CD4-positive, alpha-beta T cell treated with Interleukin-4 for 4 hours (primary cell): ENCODE results near the gene LFNG.
"Not testable (repeated sequence)": the region's sequence is repeated elsewhere in the genome, so short reads cannot be mapped to it uniquely, and the experiment has no call there.

Experiments
- DNase-seq: peaks from one replicate; pipeline ENCODE4 v3.0.0-alpha.2; 2020

The LFNG gene

DNA sequence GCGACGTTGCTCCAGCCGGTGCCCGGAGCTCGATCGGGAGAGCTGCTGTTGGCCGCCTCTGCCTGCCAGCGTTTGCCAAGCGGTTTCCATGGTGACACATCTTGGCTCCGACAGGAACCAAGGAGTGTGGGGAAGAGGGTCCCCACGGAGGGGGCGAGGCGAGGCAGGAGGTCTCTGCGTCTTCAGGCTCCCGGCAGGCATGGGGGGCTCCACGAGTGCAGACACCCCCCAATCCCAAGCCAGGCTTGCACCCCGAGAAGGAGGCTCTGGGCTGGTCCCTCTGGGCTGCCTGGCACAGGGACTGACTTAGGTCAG, 12.2 kb downstream of the LFNG start:
- not testable (repeated sequence) for DNase-seq

DNA sequence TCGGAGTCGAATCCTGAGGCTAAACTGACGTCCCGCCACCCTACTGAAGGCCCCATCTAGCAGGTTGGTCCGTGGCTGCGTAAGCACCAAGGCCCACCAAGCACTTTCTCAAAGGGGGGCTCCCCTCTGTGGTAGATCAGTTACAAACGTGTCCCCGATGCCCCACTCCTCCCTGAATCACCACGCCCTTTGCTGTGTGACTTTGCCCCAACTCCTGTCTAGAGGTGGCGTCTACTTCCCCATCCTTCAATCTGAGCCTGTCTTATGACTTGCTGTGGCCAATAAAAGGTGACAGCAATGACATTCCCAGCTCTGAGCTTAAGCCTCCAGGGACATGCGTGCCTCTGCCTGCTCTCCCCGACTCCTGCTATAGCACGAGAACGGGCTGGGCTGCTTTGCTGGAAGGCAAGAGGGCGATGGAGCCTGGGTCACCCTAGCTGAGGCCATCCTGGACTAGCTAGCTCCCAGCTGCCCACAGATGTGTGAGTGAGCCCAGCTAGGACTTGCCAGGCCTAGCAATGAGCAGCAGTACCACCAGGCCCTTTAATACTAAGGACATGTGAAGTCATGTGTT, 12.7 kb downstream of the LFNG start:
- not testable (repeated sequence) for DNase-seq

DNA sequence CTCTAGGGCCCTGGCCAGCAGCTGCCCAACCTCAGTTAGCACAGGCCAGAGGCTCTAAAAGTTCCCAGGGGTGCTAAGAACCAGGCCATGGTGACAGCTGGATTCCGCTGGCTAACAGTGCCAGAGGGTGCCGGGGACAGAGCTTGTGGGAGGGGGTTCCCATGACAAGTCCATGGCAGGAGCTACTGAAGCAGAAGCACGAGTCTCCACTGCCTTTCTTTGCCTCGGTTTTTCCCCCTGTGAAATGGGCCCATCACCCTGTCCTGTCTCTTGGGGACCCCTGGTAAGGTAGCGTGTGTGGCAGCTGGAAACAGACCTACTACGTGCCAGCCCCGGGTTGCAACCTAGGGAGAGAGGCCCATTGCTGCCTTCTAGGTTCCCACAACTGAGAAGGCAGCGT, 13.2 kb downstream of the LFNG start:
- not testable (repeated sequence) for DNase-seq

DNA sequence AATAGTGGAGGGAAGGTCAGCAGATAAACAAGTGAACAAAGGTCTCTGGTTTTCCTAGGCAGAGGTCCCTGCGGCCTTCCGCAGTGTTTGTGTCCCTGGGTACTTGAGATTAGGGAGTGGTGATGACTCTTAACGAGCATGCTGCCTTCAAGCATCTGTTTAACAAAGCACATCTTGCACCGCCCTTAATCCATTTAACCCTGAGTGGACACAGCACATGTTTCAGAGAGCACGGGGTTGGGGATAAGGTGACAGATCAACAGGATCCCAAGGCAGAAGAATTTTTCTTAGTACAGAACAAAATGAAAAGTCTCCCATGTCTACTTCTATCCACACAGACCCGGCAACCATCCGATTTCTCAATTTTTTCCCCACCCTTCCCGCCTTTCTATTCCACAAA, 14.0 kb downstream of the LFNG start:
- not testable (repeated sequence) for DNase-seq

DNA sequence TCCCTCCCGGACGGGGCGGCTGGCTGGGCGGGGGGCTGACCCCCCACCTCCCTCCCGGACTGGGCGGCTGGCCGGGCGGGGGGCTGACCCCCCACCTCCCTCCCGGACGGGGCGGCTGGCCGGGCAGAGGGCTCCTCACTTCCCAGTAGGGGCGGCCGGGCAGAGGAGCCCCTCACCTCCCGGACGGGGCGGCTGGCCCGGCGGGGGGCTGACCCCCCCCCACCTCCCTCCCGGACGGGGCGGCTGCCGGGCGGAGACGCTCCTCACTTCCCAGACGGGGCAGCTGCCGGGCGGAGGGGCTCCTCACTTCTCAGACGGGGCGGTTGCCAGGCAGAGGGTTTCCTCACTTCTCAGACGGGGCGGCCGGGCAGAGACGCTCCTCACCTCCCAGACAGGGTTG, 14.6 kb downstream of the LFNG start:
- not testable (repeated sequence) for DNase-seq

DNA sequence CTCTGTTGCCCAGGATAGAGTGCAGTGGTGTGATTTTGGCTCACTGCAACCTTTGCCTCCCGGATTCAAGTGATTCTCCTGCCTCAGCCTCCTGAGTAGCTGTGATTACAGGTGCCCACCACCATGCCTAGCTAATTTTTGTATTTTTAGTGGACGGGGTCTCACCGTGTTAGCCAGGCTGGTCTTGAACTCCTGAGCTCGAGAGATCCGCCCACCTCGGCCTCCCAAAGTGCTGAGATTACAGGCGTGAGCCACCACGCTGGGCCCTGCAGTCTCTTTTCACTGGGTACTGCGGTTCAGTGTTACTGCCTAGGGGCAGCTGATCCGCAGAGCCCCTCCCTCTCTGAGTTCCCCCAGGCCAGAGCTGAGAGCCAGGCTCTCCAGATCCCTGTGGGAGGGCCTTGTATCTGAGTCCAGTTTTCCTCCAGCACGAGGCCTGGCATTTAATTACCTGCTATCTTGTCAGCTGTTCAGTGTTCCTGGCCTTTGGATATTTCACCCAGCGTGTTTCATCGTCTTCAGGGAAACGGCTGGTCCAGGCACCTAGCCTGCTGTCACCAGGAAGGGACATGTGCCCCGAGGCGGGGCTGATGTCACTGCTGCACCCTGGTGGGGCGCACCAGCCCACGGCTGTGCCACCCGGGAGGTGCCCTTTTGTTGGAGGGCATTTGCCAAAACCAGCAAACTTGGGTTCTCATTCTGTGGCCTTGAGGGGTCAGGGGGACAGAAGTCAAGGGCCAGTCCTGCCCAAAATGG, 16.5 kb downstream of the LFNG start:
- not testable (repeated sequence) for DNase-seq

DNA sequence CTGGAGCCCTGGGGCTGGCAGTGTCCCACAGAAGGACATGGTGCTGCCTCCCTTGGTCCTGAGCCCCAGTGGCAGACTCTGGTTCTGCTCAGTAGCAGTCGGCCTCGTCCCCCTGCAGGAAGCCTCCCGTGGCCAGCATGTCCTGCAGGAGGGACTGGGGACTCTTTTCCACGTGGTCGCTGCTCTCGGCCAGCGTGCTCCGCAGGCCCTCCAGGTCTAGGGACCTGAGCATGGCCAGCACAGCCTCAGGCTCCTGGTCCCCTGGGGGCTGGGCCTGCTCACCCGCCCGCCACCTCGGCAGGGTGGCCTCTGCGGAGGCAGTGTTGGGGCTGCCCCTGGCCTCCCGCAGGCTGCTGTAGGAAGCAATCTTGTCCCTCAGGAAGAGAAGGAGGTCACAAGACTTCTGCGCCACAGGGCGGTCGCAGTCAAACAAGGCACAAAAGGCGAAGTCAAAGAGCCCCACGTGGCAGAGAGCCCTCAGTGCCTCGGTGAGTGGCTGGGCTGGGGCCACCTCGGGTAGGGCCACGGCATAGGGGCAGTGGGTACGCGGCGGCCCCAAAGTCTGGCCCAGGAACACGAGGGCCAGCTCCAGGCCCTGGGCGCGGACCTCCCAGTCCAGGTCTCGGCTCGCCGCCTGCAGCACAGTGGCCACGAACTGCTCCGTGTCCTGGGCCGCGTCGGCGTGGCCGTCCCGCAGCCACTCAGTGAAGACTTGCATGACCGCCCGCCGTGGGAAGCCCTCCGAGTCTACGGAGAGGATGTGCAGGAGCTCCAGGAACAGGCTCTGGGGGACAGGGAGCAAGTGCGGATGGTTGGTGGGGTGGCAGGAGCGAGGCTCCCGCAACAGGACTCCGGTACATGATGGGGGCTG, 18.6 kb downstream of the LFNG start:
- DNase-seq, result no peak

DNA sequence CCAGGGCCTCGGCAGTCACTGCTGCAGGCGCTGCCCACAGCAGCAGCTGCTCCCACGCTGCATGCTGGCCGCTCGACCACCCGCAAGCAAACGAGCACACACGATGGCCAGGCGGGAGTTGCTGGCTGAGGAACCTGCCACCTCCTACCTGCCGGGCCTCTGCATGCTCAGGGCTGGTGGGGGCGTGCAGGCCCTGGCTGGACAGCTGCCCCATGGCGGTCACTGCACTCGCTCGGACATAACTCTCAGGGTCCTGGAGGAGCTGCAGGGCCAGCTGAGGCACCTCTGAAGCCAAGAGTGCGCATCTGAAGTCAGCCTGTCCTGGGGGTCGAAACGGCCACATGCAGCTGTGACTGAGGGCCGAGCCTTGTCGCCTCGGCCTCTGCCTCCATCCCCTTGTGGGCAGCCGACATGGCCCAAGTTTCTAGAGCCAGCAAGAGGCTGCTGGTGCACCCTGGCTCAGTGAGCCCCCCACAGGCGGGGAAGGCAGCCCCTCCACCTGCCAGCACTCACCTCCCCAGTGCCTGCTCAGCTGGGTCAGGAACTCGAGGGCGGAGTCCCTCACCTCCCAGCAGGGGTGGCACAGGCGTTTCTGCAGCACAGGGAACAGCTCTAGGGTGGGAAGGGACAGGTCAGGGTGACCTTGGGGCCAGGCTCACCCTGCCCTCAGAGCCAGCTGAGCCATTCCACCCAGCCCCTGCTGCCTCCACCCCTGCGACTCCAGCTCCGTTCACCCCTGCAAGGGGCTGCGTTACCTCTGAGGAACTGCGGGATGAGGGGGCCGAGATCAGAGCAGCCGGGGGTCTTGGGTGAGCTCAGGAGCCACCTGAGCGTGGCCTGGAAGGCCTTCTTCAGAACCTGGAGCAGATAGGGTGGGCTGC, 19.7 kb downstream of the LFNG start:
- no peak for DNase-seq

DNA sequence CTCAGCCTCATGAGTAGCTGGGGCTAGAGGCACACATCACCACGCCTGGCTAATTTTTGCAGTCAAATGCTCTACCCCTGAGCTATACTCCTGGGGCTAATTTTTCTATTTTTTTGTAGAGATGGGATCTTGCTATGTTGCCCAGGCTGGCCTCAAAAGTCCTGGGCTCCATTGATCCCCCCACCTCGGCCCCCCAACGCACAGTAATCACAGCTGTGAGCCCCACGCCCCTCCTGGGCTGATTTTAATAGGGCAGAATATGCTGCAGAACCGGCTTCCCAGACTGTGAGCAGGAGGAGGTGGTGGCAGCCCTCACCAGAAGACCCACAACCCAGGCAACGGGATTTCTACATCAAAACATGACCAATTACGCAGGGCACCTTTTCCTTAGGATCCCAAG, 20.6 kb downstream of the LFNG start:
- DNase-seq, result no peak

DNA sequence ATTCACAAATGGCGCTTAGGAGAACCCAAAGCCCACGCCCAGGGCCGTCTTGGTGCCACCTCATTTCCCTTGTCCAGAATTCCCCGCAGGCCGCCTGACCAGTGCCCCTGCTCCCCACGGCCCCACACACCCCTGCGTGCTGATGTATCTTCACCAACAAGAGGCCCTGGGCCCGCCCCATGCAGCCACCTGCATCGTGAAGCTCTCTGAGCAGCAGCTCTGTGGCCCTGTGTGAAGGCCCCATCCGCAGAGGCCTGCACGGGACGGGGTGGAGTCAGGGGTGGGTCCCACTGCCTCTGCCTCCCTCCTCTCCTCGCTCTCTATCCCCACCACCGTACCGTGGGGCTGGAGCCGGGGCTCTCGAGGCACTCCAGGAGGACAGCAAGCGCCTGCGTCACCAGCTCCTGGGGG, 21.1 kb downstream of the LFNG start:
- no peak for DNase-seq

DNA sequence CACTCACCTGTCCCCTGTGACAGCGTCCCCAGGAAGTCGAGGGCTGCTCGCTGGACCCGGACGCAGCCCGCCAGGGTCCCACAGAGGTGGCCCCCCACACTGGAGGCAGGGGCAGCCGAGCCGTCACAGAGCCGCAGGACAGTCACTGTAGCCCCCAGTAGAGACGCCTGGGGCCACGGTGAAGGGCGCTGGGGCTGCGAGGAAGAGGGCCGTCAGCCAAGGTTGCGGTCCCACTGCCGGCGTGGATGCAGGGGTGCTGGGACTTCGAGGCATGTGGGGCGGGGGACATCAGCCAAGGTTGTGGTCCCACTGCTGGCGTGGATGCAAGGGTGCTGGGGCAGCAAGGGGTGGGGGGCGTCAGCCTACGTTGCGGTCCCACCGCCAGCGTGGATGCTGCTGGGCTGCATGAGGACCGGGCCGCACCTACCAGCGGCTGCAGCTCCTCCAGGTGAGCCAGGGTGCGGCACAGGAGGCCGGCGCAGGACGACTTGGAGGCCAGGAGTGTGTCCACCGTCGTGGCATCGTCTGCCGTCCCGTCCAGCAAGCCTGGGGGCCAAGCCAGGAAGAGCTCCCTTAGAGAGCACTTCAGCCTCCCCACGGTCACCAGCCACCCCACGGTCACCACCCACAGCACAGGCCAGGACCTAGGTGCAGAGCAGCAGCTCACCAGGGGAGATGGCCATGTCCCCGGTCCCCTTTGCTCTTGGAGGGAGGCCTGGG, 21.9 kb downstream of the LFNG start:
- no peak for DNase-seq

DNA sequence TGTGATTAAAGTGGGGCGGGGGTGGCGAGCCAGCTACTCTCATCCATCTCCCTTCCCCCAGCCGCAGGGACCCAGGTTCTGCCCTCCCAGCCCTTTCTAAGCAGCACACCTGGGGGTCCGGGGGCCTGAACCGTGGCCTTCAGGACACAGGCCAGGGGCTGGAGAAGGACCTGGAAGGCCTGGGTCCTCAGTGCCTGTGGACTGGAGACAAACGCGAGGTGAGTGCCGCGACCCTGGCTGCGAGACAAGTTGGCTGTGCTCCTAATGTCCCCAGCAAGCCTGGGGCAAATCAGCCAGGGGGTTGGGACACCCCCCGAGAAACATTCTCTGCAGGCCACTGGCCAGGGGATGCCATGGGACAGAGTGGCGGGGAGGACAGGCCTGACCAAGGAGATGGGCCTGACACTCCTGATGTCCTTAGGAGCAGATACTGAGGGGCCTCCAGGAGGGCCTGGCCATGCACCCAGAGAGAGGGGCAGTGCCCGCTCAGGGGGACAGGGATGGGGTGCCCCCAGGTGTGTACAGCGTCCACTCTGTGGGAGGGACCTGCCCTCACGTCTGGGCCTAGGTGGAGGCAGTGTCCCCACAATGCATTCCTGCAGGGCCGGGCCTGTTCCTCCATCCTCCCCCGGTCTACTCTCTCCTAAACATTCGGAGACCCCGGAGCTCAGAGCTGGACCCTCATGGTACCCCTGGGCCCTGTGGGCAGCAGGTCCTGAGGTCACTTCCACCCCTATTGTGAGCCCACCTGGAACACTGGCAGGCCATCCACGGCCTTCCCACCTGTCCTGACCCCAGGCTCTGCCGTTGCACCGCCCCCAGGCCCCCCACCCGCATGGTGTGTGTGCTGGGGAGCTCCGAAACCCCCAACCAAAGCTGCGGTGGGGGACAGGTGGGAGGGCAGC, 22.7 kb downstream of the LFNG start:
- no peak for DNase-seq

DNA sequence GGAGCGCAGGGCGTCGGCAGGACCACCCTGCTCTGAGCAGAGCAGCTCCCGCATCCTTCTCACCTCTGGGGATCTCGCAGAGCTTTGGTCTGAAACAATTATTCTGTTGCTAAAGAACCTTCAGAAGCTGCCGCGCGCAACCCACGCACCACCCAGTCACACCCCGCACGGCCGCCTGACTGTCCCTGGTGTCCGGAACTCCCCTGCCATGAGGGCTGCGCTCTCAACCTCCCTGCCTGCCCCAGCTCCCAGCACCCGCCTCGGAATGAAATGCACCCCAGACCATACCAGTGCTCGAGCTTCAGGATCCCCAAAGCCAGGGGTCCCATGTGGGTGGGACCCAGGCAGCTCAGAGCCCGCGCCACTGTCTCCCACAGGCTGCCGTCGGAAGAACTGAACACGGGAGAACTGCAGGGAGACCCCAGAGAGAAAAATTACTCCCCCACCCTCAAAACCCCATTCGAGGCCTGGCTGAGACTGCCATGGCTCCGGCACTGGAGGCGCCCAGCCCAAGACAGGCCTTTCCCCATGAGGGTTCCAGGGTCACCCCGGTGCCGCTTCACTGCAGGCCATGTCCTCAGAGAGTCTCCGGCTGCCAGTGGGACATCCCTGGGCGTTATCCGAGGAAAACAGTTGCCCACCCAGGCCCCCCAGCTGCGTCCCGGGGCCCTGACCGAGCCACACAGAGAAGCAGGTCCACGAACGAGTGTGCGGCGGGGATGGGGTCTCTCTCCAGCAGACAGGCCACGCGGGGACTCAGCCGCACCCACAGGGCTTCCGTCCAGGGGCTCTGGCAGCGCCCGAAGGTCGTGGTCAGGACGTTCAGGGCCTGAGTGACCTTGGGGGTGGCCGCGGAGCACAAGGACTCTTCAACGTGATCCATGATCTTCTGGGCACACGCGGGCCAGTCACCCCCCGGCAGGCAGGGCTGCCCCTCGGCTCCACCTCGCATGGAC, 23.6 kb downstream of the LFNG start:
- DNase-seq, result no peak

DNA sequence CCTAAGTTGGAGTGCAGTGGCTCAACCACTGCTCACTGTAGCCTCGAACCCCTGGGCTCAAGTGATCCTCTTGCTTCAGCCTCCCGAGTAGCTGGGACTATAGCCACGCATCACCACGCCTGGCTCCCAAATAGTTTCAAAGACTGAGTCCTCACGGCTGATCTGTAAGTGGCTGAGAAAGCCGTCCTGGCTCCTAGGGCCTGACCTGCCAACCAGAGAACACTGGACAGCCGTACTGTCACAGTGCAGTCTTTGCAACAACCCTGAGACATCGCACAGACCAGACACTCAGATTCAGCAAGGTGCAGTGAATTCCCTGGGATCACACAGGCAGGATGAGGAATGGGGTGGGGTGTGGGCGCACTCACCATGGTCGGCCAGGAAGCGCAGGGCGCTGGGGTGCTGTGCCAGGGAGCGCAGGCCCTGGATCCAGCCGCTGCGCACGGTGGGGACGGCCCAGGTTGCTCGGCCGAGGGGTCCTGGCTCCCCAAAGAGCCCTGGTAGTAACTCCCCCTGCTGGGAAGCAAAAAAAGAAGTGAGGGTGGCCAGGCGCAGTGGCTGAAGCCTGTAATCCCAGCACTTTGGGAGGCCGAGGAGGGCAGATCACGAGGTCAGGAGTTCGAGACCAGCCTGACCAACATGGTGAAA, 25.1 kb downstream of the LFNG start:
- no peak for DNase-seq

DNA sequence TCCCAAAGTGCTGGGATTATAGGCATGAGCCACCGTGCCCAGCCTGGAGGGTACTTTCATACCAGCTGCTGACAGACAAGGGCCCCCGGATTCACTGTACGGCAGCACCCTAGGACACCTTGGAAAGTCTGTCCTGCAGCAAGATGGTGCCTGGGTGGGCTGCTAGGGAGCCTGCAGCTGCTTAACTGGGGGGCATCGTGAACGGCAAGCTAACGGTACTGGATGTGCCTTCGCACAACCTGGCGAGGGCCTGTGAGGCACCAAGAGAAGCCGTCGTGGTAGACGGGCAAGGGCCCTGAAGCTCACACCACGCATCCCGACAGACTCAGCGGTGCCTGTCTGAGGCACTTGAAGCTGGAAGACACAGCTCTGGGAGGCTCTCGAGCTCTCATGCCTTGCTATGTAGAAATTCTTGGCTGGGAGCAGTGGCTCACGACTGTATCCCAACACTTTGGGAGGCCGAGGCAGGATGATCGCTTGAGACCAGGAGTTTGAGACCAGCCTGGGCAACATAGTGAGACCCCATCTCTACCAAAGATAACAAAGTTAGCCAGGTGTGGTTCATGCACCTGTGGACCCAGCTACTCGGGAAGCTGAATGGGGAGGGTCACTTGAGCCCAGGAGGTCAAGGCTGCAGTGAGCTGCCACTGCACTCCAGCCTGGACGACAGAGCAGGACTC, 26.3 kb downstream of the LFNG start:
- no peak for DNase-seq

DNA sequence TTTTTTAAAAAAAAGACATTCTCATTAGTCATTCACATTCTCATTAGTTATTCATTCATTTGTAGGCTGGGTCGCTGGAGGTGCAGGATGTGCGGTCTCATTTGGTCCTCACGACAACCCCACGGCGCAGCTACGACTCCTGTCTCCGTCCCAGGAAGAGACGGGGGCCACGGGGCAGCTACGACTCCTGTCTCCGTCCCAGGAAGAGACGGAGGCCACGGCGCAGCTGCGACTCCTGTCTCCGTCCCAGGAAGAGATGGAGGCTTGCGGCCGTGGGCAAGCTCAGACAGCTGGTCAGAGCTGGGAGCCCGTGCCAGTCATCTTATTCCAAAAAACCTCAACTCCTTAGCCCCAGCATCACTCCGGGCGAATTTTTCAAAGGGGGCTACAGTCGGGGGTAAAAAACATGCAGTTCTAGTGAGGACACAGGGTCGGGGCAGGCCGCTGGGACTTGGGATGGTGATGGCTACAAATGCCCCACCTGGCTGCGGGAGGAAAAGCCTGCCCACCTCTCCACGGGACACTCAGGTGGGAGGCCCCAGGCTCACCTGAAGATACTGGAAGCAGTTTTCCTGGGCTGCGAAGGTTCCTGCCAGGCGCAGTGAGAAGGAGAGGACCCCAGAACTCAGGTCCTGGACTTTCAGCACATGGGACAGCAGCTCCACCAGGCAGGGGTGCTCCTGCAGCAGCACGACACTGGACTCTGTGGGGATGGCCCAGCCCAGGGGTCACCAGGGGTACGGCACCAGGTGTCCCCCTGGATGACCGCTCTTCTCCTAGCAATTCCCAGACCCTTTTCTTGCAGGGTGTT, 27.4 kb downstream of the LFNG start:
- DNase-seq, result no peak

DNA sequence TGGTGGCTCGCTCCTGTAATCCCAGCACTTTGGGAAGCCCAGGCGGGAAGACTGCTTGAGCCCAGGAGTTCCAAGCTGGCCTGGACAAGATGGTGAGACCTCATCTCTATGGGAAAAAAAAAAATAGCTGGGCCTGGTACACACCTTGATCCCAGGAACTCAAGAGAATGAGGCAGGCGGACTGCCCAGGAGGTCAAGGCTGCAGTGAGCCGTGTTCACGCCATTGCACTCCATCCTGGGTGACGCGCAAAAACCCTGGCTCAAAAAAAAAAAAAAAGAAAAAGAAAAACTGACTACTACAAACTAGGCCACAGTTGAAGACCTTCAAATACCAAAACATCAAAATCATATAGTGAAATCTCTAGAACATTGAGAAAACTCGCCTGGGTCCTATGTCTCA, 31.8 kb downstream of the LFNG start:
- no peak for DNase-seq

DNA sequence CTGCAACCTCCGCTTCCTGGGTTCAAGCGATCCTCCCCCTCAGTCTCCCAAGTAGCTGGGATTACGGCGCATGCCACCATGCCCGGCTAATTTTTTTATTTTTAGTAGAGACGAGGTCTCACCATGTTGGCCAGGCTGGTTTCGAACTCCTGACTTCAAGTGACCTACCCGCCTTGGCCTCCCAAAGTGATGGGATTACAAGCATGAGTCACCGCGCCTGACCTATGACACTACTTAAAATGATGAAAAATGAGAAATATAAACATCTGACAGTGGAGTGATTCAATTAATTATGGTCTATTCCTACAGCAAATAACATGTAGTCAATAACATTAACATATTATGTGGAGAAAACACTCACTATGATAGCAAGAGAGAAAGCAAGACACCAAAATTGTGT, 33.5 kb downstream of the LFNG start:
- DNase-seq, result no peak
